PC-3 (cell line): ENCODE measurements around the gene ANK2.

Source experiments
- CTCF ChIP-seq: fragments of 300-600 bp; sonication (generic); conservative IDR thresholded peaks from 2 replicates; pipeline ENCODE4 v1.5.1; 2017; ENCODE audit warnings: antibody characterized with exemption, low read depth, mild to moderate bottlenecking, low read length
- EZH2phosphoT487 ChIP-seq: fragments of 300-600 bp; sonication (generic); IDR thresholded peaks from 2 replicates; pipeline ENCODE4 v1.6.1; 2018; ENCODE audit warnings: mild to moderate bottlenecking, antibody characterized with exemption, low read length, borderline replicate concordance

- no peak for TF ChIP-seq CTCF
- TF ChIP-seq EZH2phosphoT487, result no peak
Measured at GRCh38 chr4:113303315-113303714, 253.9 kb downstream of the ANK2 start.
